ENCODE data around the gene LDB1.

The LDB1 gene

DNA sequence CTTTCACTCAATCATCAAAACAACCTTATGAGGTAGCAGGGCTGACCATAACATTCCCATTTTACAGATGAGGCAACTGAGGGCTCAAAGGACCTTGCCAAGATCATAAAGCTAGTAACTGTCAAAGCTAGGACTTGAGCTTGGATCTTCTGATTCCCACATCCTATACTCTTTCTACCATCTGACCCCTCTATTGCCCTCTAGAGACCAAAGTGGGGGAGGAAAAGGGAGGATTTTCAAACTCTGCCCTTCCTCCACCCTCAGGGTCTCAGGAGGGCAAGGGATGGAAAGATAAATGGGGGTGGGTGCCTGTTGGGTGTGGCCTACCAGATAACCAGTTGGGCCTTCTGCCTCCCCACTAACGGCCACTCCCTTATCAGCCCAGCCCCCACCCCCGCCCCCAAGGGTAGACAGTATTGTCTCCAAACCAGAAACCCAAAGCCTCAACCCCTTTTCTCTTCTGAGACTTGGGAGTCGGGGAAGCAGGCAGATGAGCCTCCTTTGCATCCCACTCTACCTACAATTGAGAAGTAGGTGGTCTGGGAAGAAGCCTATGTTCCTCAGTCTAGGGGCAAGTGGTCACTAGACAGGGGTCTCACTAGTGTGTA is 7.9 kb downstream of the LDB1 start:
- no peak for DNase-seq (ENCODE audit: low spot score)

DNA sequence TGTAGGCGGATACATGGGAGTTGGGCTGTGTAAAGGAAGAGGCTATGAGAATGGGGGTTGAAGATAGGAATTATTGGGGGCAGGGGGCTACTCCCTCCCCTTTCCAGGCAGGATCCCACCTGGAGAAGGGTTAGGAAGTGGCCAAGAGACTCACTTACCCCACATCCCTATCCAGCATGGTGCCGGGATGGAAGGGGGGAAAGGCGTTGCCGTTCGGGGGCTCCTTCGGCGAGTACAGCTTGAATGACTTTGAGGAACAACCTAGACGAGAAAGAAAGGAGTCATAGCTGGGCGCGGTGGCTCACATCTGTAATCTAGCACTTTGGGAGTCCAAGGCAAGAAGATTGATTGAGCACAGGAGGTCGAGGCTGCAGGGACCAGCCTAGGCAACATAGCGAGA is 8.9 kb downstream of the LDB1 start:
- no peak for DNase-seq (ENCODE audit: low spot score)

DNA sequence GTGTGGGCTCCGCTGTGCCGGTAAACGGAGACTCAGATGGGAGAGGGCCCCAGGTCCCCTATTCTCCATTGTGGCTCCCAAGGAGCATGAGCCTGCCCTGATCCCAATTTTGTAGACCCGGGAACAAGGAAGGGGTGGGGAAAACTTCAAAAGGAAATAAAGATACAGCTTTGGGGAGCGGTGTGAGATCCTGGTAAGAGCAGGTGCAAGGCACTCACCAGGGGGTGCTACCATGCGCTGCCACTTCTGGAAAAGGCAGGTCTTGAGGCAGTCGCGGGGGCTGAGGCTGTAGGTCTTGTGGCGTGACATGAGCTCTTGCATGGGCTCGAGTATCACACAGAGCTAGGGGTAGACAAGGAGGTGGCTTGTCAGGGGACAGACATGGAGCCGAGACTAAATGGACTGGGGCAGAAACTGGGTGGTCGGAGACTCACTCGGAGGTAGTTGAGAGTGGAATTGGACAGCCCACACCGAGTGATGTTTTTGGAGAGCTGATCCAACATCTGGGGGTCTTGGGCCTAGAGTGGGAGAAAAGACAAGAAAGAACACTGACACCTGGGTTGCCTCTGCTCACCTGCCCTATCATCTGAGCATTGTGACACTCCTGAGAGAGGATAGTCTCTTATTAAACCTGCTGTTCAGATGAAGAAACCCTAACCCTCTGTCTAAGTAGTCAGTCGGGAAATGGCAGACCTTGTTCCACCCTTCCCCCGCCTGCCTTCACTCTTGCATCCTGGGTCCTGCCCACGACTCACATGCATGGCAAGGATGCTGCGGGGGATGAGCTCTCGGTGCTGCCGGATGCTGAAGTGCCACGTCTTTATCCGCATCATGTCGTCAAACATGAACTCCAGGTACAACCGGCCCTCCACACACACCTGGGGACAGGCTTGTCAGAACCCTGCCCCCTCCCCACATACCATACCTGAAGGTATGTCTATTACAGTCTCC is 10.7 kb downstream of the LDB1 start:
- DNase-seq (ENCODE audit: low spot score) = no peak

DNA sequence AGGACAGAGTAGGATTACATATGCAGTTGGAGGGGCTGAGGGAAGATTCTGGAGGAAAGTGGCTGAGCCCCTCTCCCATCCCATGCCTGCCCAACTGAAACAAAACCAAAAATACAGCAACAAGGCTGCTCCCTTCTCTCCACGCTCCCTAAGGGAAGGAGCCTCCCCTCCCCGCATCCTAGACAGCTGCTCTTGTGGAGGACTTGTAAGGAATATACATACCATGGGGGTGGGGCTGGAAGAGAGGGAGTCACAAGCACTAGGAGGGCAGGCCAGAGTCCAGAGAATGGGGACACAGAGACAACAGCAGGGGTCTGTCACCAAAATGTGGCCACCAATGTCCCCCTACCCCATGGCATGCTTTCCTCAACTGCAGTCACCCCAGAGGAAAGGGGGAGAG is 13.2 kb downstream of the LDB1 start:
- no peak for DNase-seq (ENCODE audit: low spot score)

DNA sequence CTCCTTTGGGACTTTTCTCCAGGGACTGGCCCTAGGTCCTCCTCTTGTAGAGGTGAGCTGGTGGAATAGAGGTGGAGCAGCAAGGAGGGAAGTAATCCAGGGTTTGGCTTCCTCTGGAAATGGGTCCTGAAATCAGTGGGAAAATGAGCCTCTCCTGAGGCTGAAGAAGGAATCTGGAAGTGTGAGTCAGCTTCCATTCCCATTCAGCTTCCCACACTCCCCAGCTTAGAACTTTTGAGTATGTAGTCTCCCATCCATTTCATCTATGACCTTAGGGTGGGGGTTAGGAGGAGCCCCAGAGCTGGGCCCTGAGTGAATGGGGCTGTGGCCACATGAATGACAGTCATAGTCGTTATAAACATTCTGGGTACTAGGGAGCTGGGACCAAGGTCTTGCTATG is 17.7 kb downstream of the LDB1 start:
- DNase-seq (ENCODE audit: low spot score) = no peak

DNA sequence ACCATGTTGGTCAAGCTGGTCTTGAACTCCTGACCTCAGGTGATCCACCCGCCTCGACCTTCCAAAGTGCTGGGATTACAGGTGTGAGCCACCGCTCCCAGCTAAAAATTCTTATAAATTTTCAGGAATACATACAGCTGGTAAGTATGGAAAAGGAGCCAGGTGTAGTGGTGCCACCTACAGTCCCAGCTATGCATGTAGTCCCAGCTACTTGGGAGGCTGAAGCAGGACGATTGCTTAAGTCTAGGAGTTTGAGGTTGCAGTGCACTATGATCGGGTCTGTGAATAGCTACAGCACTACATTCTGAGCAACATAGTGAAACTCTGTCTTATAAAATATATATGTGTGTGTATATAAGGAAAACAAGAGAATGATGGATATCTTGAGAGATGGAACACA is 19.0 kb downstream of the LDB1 start:
- no peak for DNase-seq (ENCODE audit: low spot score)

DNA sequence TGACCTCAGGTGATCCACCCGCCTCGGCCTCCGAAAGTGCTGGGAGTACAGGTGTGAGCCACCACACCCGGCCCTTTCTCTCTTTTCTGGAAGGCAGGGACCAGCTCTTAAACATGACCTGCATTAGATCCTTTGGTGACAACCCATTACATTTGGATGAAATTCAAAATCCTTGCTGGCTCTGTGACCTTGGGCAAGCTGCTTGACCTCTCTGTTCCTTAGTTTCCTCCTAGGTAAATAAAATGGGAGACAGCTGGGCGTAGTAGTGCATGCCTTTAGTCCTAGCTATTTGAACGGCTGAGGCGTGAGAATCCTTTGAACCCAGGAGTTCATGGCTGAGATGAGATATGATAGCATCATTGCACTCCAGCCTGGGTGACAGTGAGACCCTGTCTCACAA is 23.7 kb downstream of the LDB1 start:
- no peak for DNase-seq (ENCODE audit: low spot score)

DNA sequence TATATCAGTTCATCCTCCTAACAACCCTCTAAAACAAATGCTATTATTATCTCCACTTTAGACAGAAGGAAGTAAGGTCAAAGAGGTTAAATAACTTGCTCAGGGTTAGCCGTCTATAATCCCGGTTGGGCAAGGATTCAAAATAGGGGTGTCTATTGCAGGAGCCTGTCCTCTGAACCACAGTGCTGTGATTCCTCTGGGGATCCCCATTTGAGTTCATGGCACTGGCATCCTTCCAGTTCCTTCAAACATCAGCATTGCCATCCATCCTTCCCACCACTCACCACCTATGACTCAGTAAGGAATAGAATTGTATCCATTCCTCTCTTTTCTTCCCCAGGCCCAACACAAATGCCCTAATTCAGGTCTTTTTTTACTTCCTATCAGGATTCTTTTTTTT is 29.4 kb downstream of the LDB1 start:
- no peak for DNase-seq (ENCODE audit: low spot score)

DNA sequence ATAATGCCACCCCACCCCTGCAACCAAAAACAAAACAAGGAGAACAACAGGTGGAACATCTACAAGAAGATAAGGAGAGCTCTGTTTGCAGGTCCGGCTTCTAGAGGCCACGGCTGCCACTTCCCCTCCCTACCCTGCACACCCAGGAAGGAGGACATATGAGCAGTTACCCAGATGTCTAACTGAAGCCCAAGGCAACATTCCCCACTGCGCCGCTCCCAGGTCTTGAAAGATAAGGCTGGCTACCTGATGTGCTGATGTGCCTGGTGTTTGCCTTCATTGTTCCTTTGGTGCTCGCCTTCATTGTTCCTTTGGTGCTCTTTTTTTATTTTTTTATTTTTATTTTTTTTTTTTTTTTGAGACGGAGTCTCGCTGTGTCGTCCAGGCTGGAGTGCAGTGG is 34.0 kb downstream of the LDB1 start:
- DNase-seq (ENCODE audit: low spot score) = no peak

DNA sequence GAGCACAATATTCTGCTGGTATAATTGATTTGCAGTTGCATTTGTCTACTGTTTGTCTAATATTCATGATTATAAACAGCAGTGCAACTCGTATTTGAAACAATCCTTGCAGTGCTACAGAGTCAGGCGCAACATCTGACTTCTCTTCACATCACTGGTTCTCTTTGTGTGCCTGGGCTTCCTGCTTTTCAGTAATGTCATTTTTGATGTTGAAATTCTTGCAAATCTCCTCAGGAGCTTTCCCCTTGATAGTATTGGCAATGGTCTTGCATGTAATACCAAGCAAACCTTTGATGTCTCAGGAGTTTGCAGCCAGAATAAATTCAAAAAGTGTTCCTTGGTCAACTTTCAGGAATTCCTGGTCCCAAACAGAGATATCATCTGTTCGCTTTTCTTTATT is 34.8 kb downstream of the LDB1 start:
- DNase-seq (ENCODE audit: low spot score) = no peak

DNA sequence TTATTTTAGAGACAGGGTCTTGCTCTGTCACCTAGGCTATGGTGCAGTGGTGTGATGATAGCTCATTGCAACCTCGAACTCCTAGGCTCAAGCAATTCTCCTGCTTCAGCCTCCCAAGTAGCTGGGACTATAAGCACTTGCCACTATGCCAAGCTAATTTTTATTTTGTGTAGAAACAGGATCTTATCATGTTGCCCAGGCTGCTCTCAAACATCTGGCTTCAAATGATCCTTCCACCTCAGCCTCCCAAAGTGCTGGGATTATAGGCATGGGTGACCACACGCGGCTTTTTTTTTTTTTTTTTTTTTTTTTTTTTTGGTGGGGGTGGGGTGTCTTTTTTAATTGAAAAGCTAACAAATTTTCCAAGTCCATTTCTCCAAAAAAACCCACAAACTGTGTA is 36.6 kb downstream of the LDB1 start:
- DNase-seq (ENCODE audit: low spot score) = no peak

DNA sequence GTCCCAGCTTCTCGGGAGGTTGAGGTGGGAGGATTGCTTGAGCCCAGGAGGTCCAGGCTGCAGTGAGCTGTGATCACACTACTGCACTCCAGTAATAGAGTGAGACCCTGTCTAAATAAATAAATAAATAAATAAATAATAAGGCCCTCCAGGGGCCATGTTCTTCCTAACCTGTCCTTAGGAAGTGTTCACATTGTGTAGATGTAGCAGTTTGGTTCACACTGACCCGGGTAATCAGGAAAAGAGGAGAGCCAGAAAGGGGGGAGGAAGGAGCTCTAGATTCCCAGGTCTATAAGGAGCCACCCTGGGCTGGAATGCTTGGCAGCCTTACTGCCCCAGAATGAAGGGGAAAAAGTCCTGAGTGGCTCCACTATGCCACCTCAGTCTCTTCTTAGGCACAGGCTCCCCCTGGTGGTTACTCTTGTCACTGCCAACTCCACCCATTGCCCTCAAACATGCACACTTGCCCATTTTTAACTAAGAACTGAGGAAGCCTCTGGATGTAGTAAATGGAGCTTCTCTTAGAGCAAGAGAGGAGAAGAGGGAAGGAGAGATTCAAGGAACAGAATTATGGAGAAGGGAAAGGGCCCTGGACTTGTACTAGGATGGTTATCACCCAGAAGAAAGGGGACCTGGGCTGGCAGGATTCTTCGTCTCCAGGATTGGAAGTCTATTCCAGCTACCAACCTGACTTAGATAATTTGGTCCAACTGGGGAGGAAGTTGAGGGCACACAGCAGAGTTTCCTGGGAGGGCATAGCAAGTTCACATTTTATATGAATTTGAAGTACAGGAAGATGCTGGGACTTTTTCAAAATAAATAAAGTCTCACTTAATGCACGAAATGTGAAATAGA is 47.3 kb downstream of the LDB1 start:
- peak; percentile 76 for DNase-seq (ENCODE audit: low spot score)

DNA sequence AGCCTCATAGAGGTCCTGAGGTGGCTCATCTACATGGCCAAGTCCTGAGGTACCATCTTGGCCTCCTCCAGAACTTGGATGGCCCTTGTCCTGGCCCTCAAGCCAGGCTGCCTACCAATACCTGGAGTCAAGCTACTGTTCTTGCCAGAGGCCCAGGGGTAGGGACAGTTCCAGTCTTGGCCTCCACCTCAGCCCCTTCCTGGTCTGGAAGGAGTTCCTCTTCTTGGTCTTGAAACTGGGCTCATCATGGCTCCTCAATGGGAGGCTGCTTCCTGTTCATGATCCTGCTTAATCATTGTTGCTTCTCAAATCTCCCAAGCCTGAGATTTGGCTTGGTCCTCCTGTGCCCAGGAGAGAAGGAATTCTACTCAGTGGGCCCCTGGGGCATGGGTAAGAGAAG is 51.1 kb downstream of the LDB1 start:
- no peak for DNase-seq (ENCODE audit: low spot score)

DNA sequence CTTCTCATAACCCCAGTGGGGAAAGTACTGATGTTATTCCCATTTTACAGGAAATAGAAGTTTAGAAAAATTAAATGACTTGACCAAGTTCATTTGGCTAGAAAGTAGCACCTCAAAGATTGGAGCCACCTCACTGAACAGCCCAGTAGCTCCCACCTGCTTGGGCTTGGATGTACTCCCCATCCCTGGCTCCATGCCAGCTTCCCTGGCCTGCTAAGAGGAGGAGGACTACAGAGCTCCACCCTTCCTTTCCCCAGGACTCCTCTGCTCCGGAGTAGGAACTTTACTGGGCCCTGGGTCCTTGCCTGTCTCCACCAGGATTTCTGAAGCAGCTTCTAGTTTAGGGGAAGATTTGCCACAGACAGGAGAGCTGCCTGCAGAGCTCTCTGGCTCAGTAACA is 52.0 kb downstream of the LDB1 start:
- no peak for DNase-seq (ENCODE audit: low spot score)

DNA sequence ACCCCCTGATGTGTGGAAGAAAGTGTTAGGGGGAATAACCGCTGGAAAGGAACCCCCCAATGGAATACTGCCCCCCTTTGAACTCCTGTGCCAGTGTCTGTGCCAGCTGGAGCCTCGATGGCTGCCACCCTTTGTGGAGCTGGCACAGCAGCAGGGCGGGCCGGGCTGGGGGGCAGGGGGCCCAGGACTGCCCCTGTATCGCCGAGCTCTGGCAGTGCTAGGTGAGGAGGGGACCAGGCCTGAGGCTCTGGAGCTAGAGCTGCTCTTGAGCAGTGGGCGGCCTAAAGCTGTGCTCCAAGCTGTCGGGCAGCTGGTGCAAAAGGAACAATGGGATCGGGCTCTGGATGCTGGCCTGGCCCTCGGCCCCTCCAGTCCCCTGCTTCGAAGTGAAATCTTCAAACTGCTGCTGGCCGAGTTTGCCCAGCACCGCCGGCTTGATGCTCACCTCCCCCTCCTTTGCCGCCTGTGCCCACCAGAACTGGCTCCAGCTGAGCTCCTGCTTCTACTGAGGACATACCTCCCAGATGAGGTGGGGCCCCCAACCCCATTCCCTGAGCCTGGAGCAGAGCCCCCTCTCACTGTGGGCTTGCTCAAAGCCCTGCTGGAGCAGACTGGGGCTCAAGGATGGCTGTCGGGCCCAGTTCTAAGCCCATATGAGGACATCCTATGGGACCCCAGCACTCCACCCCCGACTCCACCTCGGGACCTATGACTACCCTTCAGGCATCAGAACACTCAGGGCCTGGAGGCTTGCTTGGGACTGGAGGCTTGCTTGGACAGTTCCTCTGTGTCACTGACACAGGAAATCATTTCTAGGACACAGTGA is 52.9 kb downstream of the LDB1 start:
- DNase-seq (ENCODE audit: low spot score) = no peak

DNA sequence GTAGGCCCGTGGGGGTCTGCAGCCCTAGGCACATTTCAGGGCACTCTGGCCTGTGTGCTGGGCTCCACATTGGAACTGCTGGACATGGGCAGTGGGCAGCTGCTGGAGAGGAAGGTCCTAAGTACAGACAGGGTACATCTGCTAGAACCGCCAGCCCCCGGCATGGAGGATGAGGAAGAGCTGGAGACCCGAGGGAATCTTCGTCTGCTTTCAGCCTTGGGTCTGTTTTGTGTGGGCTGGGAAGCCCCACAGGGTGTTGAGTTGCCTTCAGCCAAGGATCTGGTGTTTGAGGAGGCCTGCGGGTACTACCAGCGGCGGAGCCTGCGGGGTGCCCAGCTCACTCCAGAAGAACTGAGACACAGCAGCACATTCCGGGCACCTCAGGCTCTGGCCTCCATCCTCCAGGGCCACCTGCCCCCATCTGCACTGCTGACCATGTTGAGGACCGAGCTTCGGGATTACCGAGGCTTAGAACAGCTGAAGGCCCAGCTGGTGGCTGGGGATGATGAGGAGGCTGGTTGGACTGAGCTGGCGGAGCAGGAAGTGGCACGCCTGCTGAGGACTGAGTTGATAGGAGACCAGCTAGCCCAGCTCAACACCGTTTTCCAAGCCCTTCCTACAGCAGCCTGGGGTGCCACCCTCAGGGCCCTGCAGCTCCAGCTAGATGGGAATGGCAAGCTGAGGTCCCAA is 53.6 kb downstream of the LDB1 start:
- DNase-seq (ENCODE audit: low spot score) = no peak

DNA sequence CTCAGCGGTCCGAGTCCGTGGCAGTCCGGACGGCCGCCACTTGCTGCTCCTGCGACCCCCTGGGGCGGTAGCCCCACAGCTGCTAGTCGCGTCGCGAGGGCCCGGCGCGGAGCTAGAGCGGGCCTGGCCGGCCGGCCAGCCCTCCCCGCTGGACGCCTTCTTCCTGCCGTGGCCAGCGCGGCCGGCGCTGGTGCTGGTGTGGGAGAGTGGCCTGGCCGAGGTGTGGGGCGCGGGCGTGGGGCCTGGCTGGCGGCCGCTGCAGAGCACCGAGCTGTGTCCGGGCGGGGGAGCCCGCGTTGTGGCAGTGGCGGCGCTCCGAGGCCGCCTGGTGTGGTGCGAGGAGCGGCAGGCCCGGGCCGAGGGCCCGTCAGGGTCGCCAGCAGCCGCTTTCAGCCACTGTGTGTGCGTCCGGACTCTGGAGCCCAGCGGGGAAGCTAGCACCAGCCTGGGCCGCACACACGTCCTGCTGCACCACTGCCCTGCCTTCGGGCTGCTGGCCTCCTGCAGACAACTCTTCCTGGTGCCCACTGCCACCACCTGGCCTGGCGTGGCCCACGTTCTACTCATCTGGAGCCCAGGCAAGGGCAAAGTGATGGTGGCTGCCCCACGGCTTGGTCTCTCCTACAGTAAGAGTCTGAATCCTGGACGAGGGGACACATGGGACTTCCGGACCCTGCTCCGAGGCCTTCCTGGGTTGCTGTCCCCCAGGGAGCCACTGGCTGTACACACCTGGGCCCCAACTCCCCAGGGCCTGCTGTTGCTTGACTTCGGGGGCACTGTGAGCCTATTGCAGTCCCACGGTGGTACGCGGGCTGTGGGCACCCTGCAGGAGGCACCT is 54.4 kb downstream of the LDB1 start:
- DNase-seq (ENCODE audit: low spot score) = peak; percentile 59

DNA sequence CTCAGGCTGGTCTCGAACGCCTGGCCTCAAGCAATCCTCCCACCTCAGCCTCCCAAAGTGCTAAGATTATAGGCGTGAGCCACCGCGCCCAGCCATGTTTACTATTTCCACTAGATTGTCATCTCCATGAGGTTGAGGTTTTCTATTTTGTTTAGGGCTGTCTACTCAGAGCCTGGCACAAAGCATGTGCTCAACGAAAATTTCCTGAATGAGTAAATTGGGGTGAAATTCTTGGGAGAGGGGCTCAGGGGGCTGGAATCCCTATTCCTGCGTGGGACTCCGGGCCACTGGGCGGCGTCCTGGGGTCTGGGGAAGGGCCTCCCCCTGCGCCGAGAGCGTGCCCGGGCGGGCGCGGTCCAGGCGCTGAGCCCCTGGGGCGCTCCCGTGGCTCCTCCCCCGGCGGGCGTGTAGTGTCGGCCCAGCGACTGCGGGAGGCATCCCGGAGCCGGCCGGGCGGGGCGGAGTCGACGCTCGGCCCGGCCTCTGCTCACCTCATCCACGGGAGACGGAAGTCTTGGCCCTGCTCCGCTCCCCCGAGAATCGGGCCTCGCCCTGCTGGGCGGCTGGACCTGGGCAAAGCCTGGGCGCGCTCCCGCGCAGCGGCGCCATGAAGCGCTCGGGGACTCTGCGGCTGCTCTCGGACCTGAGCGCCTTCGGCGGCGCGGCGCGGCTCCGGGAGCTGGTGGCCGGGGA is 55.2 kb downstream of the LDB1 start, which contains the start of gene HPS6:
TSS of gene HPS6 (plus strand) at position 482 of the 693 bp plus-strand sequence. CDS start at position 608, 126 bp downstream.
- peak; percentile 91 for DNase-seq (ENCODE audit: low spot score)

DNA sequence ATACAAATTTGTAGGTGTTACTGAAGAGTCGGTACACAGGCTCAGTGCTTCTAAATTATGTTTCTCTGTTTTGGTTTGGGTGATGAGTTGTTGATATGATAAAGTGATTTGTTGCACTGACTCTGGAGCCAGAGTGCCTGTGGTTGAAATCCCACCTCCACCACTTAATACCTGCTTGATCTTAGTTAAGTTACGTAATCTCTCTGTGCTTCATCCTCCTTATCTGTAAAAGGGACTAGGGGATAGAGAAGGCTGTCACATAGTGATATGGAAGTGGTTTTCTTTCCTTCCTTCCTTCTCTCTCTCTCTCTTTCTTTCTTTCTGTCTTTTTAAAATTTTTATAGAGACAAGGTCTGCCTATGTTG is 55.7 kb downstream of the LDB1 start:
- DNase-seq (ENCODE audit: low spot score) = no peak

DNA sequence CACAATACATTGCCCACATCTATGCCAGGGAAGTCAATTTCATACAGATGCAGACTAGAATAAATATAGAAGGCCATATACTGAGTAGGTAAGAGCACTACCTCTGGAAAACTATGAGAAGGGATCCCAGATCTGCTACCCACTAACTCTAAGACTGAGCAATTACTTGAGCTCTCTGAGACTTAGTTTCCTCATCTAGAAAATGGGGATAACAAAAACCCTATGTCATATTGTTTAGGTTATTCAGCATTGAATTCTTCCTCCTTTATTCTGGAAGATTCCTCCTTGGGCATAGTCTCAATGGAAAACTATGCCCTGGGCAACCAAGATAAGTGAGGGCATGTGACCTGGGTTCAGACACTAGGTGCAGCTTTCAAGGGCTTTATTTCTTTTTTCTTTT is 60.2 kb downstream of the LDB1 start:
- no peak for DNase-seq (ENCODE audit: low spot score)

Measured in D341Med (cell line).